WTC11 (cell line): ENCODE data around the gene GPC6. TPM values are rescaled to one million over a fixed set of nuclear protein-coding genes. Genes with fewer than 3 reads are reported as not detected.

Experiments used
- ATAC-seq: fragments of 200-7000 bp; cut with Tn5 transposase; 2 replicates; pipeline ENCODE4 v1.10.0; 2021; ENCODE audit warnings: mild to moderate bottlenecking, moderate library complexity
- CTCF ChIA-PET: fragments of 300-600 bp; sonication (Branson Sonifier 250); formaldehyde crosslinking; loops from one replicate; lab custom pipeline; 2021; ENCODE audit warnings: antibody characterized with exemption; lab: Charles Lee
- POLR2A ChIA-PET: fragments of 350-600 bp; sonication (Branson Sonifier 250); formaldehyde crosslinking; loops from one replicate; lab custom pipeline; 2021; ENCODE audit warnings: antibody characterized with exemption; lab: Charles Lee
- DNase-seq: peaks from one replicate; pipeline ENCODE4 v3.0.0; 2021; ENCODE audit warnings: low spot score
- H3K27ac Mint-ChIP-seq: 2 replicates; pipeline ENCODE4 v1.8.0; 2021; ENCODE audit warnings: mixed read lengths
- H3K27me3 Mint-ChIP-seq: 2 replicates; pipeline ENCODE4 v1.8.0; 2021; ENCODE audit warnings: low read depth, mild to moderate bottlenecking, moderate library complexity, mixed read lengths
- H3K36me3 Mint-ChIP-seq: 2 replicates; pipeline ENCODE4 v1.8.0; 2021; ENCODE audit warnings: mixed read lengths
- H3K4me1 Mint-ChIP-seq: 2 replicates; pipeline ENCODE4 v1.8.0; 2022; ENCODE audit warnings: mixed read lengths
- H3K4me3 Mint-ChIP-seq: 2 replicates; pipeline ENCODE4 v1.8.0; 2021; ENCODE audit warnings: mild to moderate bottlenecking, moderate library complexity, mixed read lengths
- H3K9me3 Mint-ChIP-seq: 2 replicates; pipeline ENCODE4 v1.8.0; 2021; ENCODE audit warnings: mixed read lengths
- AFF4 ChIP-seq: sonication (generic); formaldehyde crosslinking; IDR thresholded peaks from 2 replicates; pipeline ENCODE4 v1.8.1; 2023; ENCODE audit warnings: mild to moderate bottlenecking, missing genetic modification reagents, borderline replicate concordance
- CREB1 ChIP-seq: sonication (generic); formaldehyde crosslinking; IDR thresholded peaks from 2 replicates; pipeline ENCODE4 v1.8.0; 2023; ENCODE audit warnings: mild to moderate bottlenecking, missing genetic modification reagents
- ELF4 ChIP-seq: sonication (generic); formaldehyde crosslinking; IDR thresholded peaks from 2 replicates; pipeline ENCODE4 v1.8.1; 2022; ENCODE audit warnings: low read depth, mild to moderate bottlenecking, moderate library complexity, missing genetic modification reagents
- ERG ChIP-seq: fragments of 250-450 bp; sonication (Bioruptor Pico); IDR thresholded peaks from 2 replicates; pipeline ENCODE4 v1.8.0; 2021; ENCODE audit warnings: mild to moderate bottlenecking
- ESRRA ChIP-seq: sonication (generic); formaldehyde crosslinking; IDR thresholded peaks from 2 replicates; pipeline ENCODE4 v1.8.1; 2022; ENCODE audit warnings: mild to moderate bottlenecking, missing genetic modification reagents, borderline replicate concordance
- GABPB1 ChIP-seq: sonication (generic); formaldehyde crosslinking; IDR thresholded peaks from 2 replicates; pipeline ENCODE4 v1.8.1; 2023; ENCODE audit warnings: mild to moderate bottlenecking, missing genetic modification reagents
- IRF1 ChIP-seq: sonication (generic); formaldehyde crosslinking; IDR thresholded peaks from 2 replicates; pipeline ENCODE4 v1.8.0; 2023; ENCODE audit warnings: missing genetic modification reagents
- MLX ChIP-seq: sonication (generic); formaldehyde crosslinking; IDR thresholded peaks from 2 replicates; pipeline ENCODE4 v1.8.1; 2023; ENCODE audit warnings: mild to moderate bottlenecking, missing genetic modification reagents, moderate library complexity
- NR1H2 ChIP-seq: sonication (generic); formaldehyde crosslinking; IDR thresholded peaks from 2 replicates; pipeline ENCODE4 v1.9.0; 2021; ENCODE audit warnings: mild to moderate bottlenecking, moderate library complexity, missing genetic modification reagents
- OVOL2 ChIP-seq: fragments of 250-450 bp; sonication (Bioruptor Pico); IDR thresholded peaks from 2 replicates; pipeline ENCODE4 v1.9.0; 2021; ENCODE audit warnings: mild to moderate bottlenecking, borderline replicate concordance
- PRDM15 ChIP-seq: sonication (generic); formaldehyde crosslinking; IDR thresholded peaks from 2 replicates; pipeline ENCODE4 v1.8.0; 2022; ENCODE audit warnings: missing genetic modification reagents
- SMAD3 ChIP-seq: sonication (generic); formaldehyde crosslinking; IDR thresholded peaks from 2 replicates; pipeline ENCODE4 v1.8.0; 2022; ENCODE audit warnings: missing genetic modification reagents, mild to moderate bottlenecking, borderline replicate concordance
- ZNF138 ChIP-seq: sonication (generic); formaldehyde crosslinking; conservative IDR thresholded peaks from 2 replicates; pipeline ENCODE4 v1.8.1; 2022; ENCODE audit warnings: mild to moderate bottlenecking, moderate library complexity, missing genetic modification reagents
- ZNF425 ChIP-seq: fragments of 250-450 bp; sonication (Bioruptor Pico); conservative IDR thresholded peaks from 2 replicates; pipeline ENCODE4 v1.9.0; 2021; ENCODE audit warnings: mild to moderate bottlenecking
- total RNA-seq: library from RNA; stranded (reverse); gene quantifications from 3 replicates; pipeline ENCODE4 v1.2.3, GENCODE V29; 2021
- TF ChIP-seq, protein P1 (sequence below): sonication (generic); formaldehyde crosslinking; IDR thresholded peaks from 2 replicates; pipeline ENCODE4 v1.8.0; 2023; ENCODE audit warnings: missing genetic modification reagents, mild to moderate bottlenecking, borderline replicate concordance
- TF ChIP-seq, protein P2 (sequence below): sonication (generic); formaldehyde crosslinking; conservative IDR thresholded peaks from 2 replicates; pipeline ENCODE4 v1.8.1; 2023; ENCODE audit warnings: mild to moderate bottlenecking, low read depth, missing genetic modification reagents, moderate library complexity

GPC6 gene
- total RNA-seq, 1 experiment from 2014 or later = 19.5 TPM

- peaks cover 4% of the 10 kb centered on the region for H3K4me1 Mint-ChIP-seq
- CTCF ChIA-PET = no interaction called here
- ATAC-seq (no peak), DNase-seq (no peak)
- H3K27me3 Mint-ChIP-seq = no peaks in the 10 kb centered on the region
- POLR2A ChIA-PET = no interaction called here
- no peaks in the 10 kb centered on the region for H3K36me3 Mint-ChIP-seq
- H3K4me3 Mint-ChIP-seq = no peak overlapping the region
- no peaks in the 10 kb centered on the region for H3K9me3 Mint-ChIP-seq
- H3K27ac Mint-ChIP-seq = no peak overlapping the region
- TF ChIP-seq ELF4 (no peak), GABPB1 (CRISPR knock-in tag) (no peak), PRDM15 (CRISPR knock-in tag) (no peak), IRF1 (CRISPR knock-in tag) (no peak), OVOL2 (no peak), ZNF138 (CRISPR knock-in tag) (no peak), MLX (no peak), NR1H2 (CRISPR knock-in tag) (no peak), ZNF425 (no peak), ESRRA (CRISPR knock-in tag) (no peak), SMAD3 (CRISPR knock-in tag) (no peak), ERG (CRISPR knock-in tag) (no peak), CREB1 (CRISPR knock-in tag) (no peak), AFF4 (CRISPR knock-in tag) (no peak)
- TF ChIP-seq, protein P1, sequence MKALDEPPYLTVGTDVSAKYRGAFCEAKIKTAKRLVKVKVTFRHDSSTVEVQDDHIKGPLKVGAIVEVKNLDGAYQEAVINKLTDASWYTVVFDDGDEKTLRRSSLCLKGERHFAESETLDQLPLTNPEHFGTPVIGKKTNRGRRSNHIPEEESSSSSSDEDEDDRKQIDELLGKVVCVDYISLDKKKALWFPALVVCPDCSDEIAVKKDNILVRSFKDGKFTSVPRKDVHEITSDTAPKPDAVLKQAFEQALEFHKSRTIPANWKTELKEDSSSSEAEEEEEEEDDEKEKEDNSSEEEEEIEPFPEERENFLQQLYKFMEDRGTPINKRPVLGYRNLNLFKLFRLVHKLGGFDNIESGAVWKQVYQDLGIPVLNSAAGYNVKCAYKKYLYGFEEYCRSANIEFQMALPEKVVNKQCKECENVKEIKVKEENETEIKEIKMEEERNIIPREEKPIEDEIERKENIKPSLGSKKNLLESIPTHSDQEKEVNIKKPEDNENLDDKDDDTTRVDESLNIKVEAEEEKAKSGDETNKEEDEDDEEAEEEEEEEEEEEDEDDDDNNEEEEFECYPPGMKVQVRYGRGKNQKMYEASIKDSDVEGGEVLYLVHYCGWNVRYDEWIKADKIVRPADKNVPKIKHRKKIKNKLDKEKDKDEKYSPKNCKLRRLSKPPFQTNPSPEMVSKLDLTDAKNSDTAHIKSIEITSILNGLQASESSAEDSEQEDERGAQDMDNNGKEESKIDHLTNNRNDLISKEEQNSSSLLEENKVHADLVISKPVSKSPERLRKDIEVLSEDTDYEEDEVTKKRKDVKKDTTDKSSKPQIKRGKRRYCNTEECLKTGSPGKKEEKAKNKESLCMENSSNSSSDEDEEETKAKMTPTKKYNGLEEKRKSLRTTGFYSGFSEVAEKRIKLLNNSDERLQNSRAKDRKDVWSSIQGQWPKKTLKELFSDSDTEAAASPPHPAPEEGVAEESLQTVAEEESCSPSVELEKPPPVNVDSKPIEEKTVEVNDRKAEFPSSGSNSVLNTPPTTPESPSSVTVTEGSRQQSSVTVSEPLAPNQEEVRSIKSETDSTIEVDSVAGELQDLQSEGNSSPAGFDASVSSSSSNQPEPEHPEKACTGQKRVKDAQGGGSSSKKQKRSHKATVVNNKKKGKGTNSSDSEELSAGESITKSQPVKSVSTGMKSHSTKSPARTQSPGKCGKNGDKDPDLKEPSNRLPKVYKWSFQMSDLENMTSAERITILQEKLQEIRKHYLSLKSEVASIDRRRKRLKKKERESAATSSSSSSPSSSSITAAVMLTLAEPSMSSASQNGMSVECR (CRISPR knock-in tag) = no peak
- TF ChIP-seq, protein P2, sequence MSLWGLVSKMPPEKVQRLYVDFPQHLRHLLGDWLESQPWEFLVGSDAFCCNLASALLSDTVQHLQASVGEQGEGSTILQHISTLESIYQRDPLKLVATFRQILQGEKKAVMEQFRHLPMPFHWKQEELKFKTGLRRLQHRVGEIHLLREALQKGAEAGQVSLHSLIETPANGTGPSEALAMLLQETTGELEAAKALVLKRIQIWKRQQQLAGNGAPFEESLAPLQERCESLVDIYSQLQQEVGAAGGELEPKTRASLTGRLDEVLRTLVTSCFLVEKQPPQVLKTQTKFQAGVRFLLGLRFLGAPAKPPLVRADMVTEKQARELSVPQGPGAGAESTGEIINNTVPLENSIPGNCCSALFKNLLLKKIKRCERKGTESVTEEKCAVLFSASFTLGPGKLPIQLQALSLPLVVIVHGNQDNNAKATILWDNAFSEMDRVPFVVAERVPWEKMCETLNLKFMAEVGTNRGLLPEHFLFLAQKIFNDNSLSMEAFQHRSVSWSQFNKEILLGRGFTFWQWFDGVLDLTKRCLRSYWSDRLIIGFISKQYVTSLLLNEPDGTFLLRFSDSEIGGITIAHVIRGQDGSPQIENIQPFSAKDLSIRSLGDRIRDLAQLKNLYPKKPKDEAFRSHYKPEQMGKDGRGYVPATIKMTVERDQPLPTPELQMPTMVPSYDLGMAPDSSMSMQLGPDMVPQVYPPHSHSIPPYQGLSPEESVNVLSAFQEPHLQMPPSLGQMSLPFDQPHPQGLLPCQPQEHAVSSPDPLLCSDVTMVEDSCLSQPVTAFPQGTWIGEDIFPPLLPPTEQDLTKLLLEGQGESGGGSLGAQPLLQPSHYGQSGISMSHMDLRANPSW (CRISPR knock-in tag) = no peak
Observed at GRCh38 chr13:93460005-93460404, 233.4 kb downstream of the GPC6 start.
